Measurements from ENCODE around the gene SSBP3. TPM values are rescaled to one million over a fixed set of nuclear protein-coding genes. Genes with fewer than 3 reads are reported as not detected.

The SSBP3 gene
- total RNA-seq, 3 donors from 2014 or later = 21.3 to 28.0 (median 25.6) TPM

- Histone ChIP-seq H3K9me3 (no peaks in the 10 kb centered on the region), H3K4me1 (peaks cover 0 to 13% of the 10 kb centered on the region in 2 donors), H3K4me3 (no peak overlapping the region), H3K27ac (no peak overlapping the region), H3K36me3 (no peaks in the 10 kb centered on the region), H3K27me3 (no peaks in the 10 kb centered on the region)
- no peak for DNase-seq (ENCODE audit: low spot score in 2 of 2)
- intact Hi-C loops (cut with DNase I; ENCODE audit: low total_unique reads) = no loop called here
- TF ChIP-seq POLR2A (IDR thresholded peaks at IDR 0.05) = no peak
- TF ChIP-seq CTCF (IDR thresholded peaks at IDR 0.05) = no peak
- TF ChIP-seq POLR2AphosphoS5 (IDR thresholded peaks at IDR 0.05) = no peak
Measured at GRCh38 chr1:54257346-54257620, 148.9 kb downstream of the SSBP3 start.

GRCh38 chr1:54256522-54257345 lies 149.5 kb downstream of the SSBP3 start:
- Histone ChIP-seq H3K4me1 (peaks cover 0 to 13% of the 10 kb centered on the region in 2 donors), H3K4me3 (no peak overlapping the region), H3K27me3 (no peaks in the 10 kb centered on the region), H3K27ac (no peak overlapping the region), H3K9me3 (no peaks in the 10 kb centered on the region), H3K36me3 (no peaks in the 10 kb centered on the region)
- TF ChIP-seq POLR2A (IDR thresholded peaks at IDR 0.05) (no peak), POLR2AphosphoS5 (IDR thresholded peaks at IDR 0.05) (no peak), CTCF (IDR thresholded peaks at IDR 0.05) (no peak)
- intact Hi-C loops (cut with DNase I; ENCODE audit: low total_unique reads) = no loop called here
- DNase-seq (ENCODE audit: low spot score in 2 of 2) = no peak

GRCh38 chr1:54255026-54255702 lies 151.0 kb downstream of the SSBP3 start:
- intact Hi-C loops (cut with DNase I; ENCODE audit: low total_unique reads) = no loop called here
- TF ChIP-seq POLR2A (IDR thresholded peaks at IDR 0.05) = no peak
- no peak for TF ChIP-seq POLR2AphosphoS5 (IDR thresholded peaks at IDR 0.05)
- TF ChIP-seq CTCF (IDR thresholded peaks at IDR 0.05) = no peak
- Histone ChIP-seq H3K4me1 (peaks cover 0 to 13% of the 10 kb centered on the region in 2 donors), H3K9me3 (no peaks in the 10 kb centered on the region), H3K4me3 (no peak overlapping the region), H3K36me3 (no peaks in the 10 kb centered on the region), H3K27ac (no peak overlapping the region), H3K27me3 (no peaks in the 10 kb centered on the region)
- DNase-seq (ENCODE audit: low spot score in 2 of 2) = no peak

GRCh38 chr1:54254055-54254454 lies 152.1 kb downstream of the SSBP3 start:
- H3K4me1 ChIP-seq = peaks cover 0 to 13% of the 10 kb centered on the region in 2 donors
- TF ChIP-seq CTCF (IDR thresholded peaks at IDR 0.05) (no peak), POLR2A (IDR thresholded peaks at IDR 0.05) (no peak), POLR2AphosphoS5 (IDR thresholded peaks at IDR 0.05) (no peak)
- H3K36me3 ChIP-seq = no peaks in the 10 kb centered on the region
- intact Hi-C loops (cut with DNase I; ENCODE audit: low total_unique reads) = no loop called here
- no peaks in the 10 kb centered on the region for H3K27me3 ChIP-seq
- no peak overlapping the region for H3K4me3 ChIP-seq
- H3K27ac ChIP-seq = peak overlapping the region; percentile 54 to 75
- no peaks in the 10 kb centered on the region for H3K9me3 ChIP-seq
- peak in 1 of 2 donors; percentile 46 for DNase-seq (ENCODE audit: low spot score in 2 of 2)

GRCh38 chr1:54253480-54253879 lies 152.7 kb downstream of the SSBP3 start:
- intact Hi-C loops (cut with DNase I; ENCODE audit: low total_unique reads) = no loop called here
- Histone ChIP-seq H3K4me1 (peaks cover 0 to 13% of the 10 kb centered on the region in 2 donors), H3K27ac (peak overlapping the region; percentile 52 to 75), H3K4me3 (no peak overlapping the region), H3K9me3 (no peaks in the 10 kb centered on the region), H3K36me3 (no peaks in the 10 kb centered on the region), H3K27me3 (no peaks in the 10 kb centered on the region)
- DNase-seq (ENCODE audit: low spot score in 2 of 2) = no peak
- TF ChIP-seq POLR2AphosphoS5 (IDR thresholded peaks at IDR 0.05) (no peak), CTCF (IDR thresholded peaks at IDR 0.05) (no peak), POLR2A (IDR thresholded peaks at IDR 0.05) (no peak)

Data from breast epithelium (tissue), 4 donors.